Measurements from ENCODE around the gene AGPAT4. TPM values are rescaled to one million over a fixed set of nuclear protein-coding genes. Genes with fewer than 3 reads are reported as not detected.

The AGPAT4 gene
- total and polyA plus RNA-seq, 2 of the 4 experiments (the other 2 are of a cell fraction), result 3.6 to 3.8 TPM

- CTCF ChIA-PET, result no interaction called here
- dilution Hi-C loops (cut with HindIII; ENCODE audit: low sequenced_read_pairs, unreplicated experiment), result no loop called here
- no peak overlapping the region for H3K18ac ChIP-seq (ENCODE audit: low read depth, low read length)
- H3K4me2 ChIP-seq (ENCODE audit: low read depth, low read length), result no peak overlapping the region
- no peak overlapping the region for H2BK5ac ChIP-seq (ENCODE audit: low read depth, low read length, poor library complexity, severe bottlenecking)
- H3K9ac ChIP-seq (ENCODE audit: low read depth, low read length), result no peak overlapping the region
- H2BK15ac ChIP-seq (ENCODE audit: low read depth, low read length), result no peak overlapping the region
- H3K27ac ChIP-seq (ENCODE audit: insufficient read depth, low read length), result no peak overlapping the region
- TF ChIP-seq BHLHE40 (IDR thresholded peaks at IDR 0.05; ENCODE audit: low read depth, low read length), result no peak
- TF ChIP-seq RAD21 (IDR thresholded peaks at IDR 0.05; ENCODE audit: low read length), result no peak
- TF ChIP-seq SMC3 (IDR thresholded peaks at IDR 0.05; ENCODE audit: low read depth, low read length), result no peak
- no peak overlapping the region for H2AFZ ChIP-seq (replicated peaks; ENCODE audit: low read length, poor library complexity)
- H4K5ac ChIP-seq (ENCODE audit: low read depth, low read length), result no peak overlapping the region
- H2BK120ac ChIP-seq (ENCODE audit: low read depth, low read length), result no peak overlapping the region
- POLR2A ChIA-PET (ENCODE audit: unreplicated experiment), result no interaction called here
- no peak overlapping the region for H2AK5ac ChIP-seq (ENCODE audit: low read depth, low read length)
- no TSS peak for BruUV-seq (replicated peaks)
- no peak for ATAC-seq (ENCODE audit: low read depth)
- no peaks in the 10 kb centered on the region for H3K27me3 ChIP-seq (ENCODE audit: control insufficient read depth, insufficient read depth, low read length)
- H3K9me1 ChIP-seq (ENCODE audit: insufficient read depth, low read length), result no peaks in the 10 kb centered on the region
- no peak overlapping the region for H2AK9ac ChIP-seq (replicated peaks; ENCODE audit: low read depth, low read length, poor library complexity)
- H3K9me3 ChIP-seq (ENCODE audit: control insufficient read depth, insufficient read depth, low read length), result no peaks in the 10 kb centered on the region
- H3K14ac ChIP-seq (replicated peaks; ENCODE audit: low read depth, low read length), result no peak overlapping the region
- H3K4me3 ChIP-seq (ENCODE audit: insufficient read depth, low read depth, low read length), result no peak overlapping the region
- H4K8ac ChIP-seq (ENCODE audit: low read depth in 2 of 2, low read length in 2 of 2), result no peak overlapping the region; a peak in 1 of 4 replicates
- in situ Hi-C loops (cut with MboI; ENCODE audit: low sequenced_read_pairs), result no loop called here
- H3K56ac ChIP-seq (ENCODE audit: extremely low read depth, insufficient read depth, low read length), result no peak overlapping the region
- peaks cover 4% of the 10 kb centered on the region for H3K4me1 ChIP-seq (ENCODE audit: control insufficient read depth, insufficient read depth, low read length)
- no peaks in the 10 kb centered on the region for H3K36me3 ChIP-seq (ENCODE audit: control insufficient read depth, insufficient read depth, low read length)
- no peaks in the 10 kb centered on the region for H3K79me1 ChIP-seq (ENCODE audit: low read depth in 1 of 2, low read length in 2 of 2)
- H4K20me1 ChIP-seq (ENCODE audit: insufficient read depth, low read length), result no peaks in the 10 kb centered on the region
- no peak for DNase-seq
- H3K4ac ChIP-seq (ENCODE audit: low read depth, low read length), result no peak overlapping the region
- no CpG with 5 or more reads among the region's 6 CpGs for WGBS, 2 experiments (ENCODE audit: extremely low coverage in 2 of 2, insufficient read length in 1 of 2)
- intact Hi-C loops (cut with micrococcal nuclease), result no loop called here
- H4K91ac ChIP-seq (ENCODE audit: insufficient read depth, low read depth, low read length), result no peak overlapping the region; the same call in 1 of the 2 replicates
- H2BK20ac ChIP-seq (ENCODE audit: low read depth, low read length), result no peak overlapping the region
- no peak overlapping the region for H3K23ac ChIP-seq (ENCODE audit: low read depth, low read length)
Observed at GRCh38 chr6:161302949-161303348, 29.1 kb upstream of the AGPAT4 start.
